Renal pelvis (tissue), 12 donors: ENCODE results near the gene PTPN5. TPM values are rescaled to one million over a fixed set of nuclear protein-coding genes. Genes with fewer than 3 reads are reported as not detected.
"Not testable (repeated sequence)": the region's sequence is repeated elsewhere in the genome, so short reads cannot be mapped to it uniquely, and the experiment has no call there.

Experiments used
- DNase-seq: peaks from one replicate; pipeline ENCODE4 v3.0.0-alpha.2; 2013
- long read RNA-seq, 16 experiments: transcript quantifications; one replicate each; lab custom pipeline, GENCODE V29; 2026
- polyA plus RNA-seq, 3 donors: library from polyadenylated mRNA; unstranded; fragments of 120-200 nt; gene quantifications; one replicate each; pipeline ENCODE4 v1.2.1, GENCODE V29; 2013; ENCODE audit not compliant: insufficient read length in 3 of 3

Gene PTPN5
- polyA plus RNA-seq, result 1 to 10 TPM in 1 of 3 donors, under 1 TPM in 2; 0.46 to 1.3 (median 0.58) TPM
- long read RNA-seq, donor 1, partial matches to known transcripts, result 0 of 2 reads
- long read RNA-seq, donor 1, other reads (novel, unspliced or antisense), result 0 of 2 reads
- long read RNA-seq, donor 2, result 0 reads
- long read RNA-seq, donor 3, result 0 reads
- long read RNA-seq, donor 4, result 0 reads
- long read RNA-seq, donor 5, result 0 reads
- long read RNA-seq, donor 6, result 0 reads
- long read RNA-seq, donor 7, result 0 reads
- long read RNA-seq, donor 8, result 0 reads
- long read RNA-seq, donor 9, result 0 reads
- long read RNA-seq, donor 10, result 0 reads
- long read RNA-seq, donor 11, result 0 reads
- long read RNA-seq, donor 12, result 0 reads
- long read RNA-seq, donor 13, partial matches to known transcripts, result 0 of 1 reads
- long read RNA-seq, donor 13, other reads (novel, unspliced or antisense), result 0 of 1 reads
- long read RNA-seq, donor 14, result 0 reads
- long read RNA-seq, donor 15, result 0 reads
- long read RNA-seq, donor 16, result 0 reads

DNA sequence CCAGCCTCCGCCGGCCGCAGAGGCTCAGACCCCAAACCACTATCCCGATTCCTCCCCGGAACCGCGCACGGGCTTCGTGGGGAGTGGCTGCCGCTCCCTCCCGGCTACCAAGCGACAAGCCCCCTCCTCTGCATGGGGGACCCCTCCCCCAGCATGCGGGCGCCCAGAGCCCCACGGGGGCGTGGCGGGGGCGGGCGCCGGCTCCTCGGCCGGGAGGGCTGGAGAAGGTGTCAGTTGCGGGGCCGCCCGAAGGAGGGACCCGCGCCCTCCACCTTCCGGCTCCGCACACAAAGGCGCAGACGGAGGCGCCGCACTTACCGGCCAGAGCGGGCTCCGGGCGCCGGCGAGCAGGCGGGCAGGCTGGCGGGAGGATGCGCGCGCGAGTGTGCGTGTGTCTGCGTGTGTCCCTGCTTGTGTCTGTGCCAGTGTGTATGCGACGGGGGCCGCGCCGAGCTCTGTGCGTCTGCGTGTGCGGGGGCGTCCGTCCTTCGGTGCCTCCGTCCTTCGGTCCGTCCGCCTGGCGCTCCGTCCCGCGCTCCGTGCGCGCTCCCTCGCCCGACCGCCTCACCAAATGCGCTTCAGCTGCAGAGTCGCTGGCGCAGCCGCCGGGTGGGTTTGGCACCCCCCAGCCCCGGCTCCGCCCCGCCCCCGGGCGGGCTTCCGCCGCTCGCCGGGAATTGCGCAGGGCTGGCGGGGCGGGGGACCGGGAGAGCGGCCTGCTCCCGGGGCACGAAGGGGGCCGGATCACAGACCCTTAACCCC is at the start of gene PTPN5:
Gene PTPN5 (minus strand): TSS at position 592 of the 762 bp plus-strand sequence. CDS start 19,840 bp downstream, outside the sequence.
- peak; percentile 20 for DNase-seq

DNA sequence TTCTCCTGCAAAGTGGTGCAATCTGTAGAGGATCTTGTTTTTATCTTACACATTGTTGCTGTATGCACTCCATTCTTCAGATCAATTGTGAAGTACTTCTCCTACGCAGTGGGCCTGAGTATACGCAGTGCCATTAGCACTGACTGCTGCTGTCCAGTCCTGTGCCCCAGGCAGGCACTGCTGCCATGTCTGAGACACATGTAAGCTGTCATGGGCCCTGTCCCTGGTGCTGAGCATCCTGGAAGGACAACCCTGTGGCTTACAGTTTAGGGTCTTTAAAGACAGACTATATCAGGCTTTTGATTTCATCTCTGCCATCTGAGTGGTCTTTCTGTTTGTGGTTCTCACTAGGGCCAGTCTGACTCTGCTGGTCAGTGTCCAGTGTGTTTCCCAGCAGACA is 44.8 kb upstream of the PTPN5 start:
- peak; percentile 16 for DNase-seq

DNA sequence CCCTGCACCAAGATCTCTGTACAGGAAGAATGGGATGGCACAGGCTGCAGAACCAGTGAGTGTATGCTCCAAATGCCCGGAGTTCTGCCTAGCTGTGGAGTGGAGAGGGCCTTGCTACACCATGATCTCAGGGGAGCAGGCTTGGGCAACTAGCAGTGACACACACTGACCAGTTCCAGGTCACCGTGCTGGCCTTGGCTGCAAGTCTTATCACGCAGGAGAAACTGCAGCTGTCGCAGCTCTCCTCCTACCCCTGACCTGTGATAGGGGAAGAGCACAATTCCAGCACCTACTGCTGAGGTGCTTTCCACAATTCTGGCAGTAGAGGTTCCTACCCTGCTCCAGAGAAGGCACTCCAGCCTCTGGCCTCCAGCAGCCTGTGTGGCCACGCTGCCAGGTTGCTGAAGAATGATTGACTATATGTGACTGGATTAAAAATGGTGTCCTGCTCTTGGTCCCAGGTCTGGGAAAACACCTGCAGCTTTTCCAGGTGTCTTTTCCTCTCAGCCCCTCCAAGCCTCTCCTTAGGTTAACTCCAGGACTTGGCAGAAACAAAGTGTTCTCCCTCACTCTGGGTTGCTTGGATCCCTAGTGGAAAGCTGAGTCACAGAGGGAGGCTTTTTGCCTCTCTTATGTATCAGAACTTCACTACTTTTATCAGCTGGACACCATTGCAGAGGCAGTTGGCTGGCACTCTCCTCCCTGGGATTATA is 43.3 kb upstream of the PTPN5 start:
- no peak for DNase-seq

DNA sequence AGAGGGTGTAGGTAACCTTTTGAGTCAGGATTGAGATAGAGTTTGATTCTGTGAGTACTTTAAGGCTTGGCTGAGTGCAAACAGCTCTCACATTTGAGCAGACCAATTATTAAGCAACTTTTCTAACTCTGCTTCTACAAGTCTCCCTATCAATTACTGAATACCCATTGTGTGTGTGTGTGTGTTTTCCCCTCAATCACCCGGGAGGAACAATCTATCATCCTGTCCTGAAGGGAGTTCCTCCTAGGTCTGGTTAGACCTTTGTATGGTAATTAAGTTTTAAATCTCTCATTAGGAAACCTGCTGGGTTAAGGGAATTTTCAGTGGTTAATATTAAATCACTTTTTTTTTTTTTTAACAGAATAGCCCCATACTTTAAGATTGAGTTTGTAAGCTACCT is 28.6 kb upstream of the PTPN5 start:
- not testable (repeated sequence) for DNase-seq

DNA sequence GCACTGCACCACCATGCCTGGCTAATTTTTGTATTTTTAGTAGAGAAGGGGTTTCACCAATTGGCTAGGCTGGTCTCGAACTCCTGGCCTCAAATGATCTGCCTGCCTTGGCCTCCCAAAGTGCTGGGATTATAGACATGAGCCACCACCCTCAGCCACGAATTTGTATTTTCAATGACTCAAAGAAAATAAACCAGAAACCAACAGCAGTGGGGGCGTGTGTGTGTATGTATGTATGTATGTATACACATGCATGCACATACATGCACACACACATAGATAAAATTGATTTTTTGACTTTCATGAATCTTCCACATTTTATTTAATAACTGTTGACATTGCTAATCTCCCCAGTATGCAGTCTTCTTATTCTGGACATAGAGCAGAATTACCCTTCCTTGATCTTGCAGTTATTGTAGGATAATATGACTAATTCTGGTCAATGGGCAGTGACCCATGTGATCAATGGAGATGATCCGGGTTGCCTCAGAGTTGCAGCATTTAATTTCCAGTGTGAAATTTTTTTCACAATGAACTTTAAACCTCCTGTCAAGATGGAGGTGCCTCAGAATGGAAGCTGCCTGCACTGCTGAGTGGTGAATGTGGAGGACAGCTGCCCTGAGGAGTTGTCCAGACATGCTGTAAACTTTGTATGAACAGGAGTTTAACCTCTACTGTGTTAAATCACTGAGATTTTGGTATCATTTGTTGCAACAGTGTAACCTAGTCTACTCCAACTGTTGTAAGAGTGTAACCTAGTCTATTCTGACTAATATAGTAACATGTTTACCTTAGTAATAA is 12.8 kb upstream of the PTPN5 start:
- no peak for DNase-seq

DNA sequence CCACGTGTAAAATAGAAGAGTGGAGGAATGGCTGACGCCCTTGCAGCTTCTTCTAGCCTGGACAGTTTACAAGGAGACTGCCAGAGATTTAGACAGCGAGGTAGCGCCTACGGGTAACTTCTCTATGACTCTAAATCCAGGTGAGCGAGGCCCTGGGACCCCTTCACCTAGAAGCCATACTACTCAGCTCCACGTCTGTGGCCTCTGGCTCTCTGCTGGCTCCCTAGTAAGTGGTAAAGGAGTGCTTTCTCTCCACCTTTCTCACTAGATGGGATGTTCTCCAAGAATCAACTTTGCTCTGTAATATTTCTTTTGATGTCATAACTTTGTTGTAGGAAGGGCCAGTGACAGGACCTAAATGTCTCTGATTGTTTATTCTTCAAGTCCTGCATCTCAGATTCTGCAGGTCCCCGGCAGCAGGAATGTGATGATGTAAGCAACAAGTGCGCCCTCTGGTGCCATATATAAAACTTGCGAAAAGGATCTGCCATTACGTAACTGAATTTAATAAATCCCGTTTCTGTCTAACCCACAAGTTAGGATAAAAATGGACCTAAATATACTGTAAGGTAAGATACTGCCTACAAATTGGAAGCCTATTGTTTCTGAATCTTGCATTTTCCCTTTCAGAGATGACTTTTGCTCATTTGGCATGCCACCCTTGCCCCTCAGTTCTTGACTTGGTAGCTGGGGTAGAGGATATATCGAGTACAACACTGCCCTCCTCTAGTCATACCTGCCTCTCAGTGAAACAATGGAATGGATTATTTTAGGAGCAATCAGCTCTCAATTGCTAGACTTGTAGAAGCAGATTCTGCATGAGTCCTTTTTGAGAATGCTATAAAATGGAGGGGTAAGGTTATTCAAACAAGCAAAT is 11.0 kb upstream of the PTPN5 start:
- DNase-seq, result peak; percentile 53

DNA sequence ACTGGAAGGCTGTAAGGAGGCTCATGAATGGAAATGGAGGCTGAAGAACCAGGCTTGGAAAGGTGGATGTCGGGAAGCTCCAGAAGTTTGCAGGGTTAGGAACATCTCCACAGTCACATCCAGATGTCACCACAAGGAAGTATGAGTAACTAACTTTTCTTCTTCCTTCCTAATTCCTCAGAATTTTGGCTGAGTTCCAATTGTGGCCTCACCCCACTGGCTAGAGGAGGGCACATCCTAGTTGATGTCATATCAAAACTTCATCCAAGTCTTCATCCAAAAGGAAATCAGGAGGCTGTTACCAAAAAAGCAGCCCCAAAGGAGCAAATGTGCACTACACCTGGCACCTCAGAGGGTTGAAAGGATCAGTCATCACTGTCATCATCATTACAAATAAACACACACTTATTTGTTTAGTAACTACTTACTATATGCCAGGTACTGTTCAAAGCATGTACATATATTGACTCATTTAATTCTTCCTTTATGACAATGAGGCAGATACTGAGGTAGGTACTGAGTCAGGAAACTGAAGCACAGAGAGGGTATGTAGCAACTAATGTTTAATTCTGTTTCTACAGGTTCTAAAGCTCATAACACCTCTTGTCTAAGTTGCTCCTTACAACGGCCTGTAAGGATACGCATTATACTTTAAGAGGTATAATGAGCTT is 7.3 kb upstream of the PTPN5 start:
- no peak for DNase-seq

DNA sequence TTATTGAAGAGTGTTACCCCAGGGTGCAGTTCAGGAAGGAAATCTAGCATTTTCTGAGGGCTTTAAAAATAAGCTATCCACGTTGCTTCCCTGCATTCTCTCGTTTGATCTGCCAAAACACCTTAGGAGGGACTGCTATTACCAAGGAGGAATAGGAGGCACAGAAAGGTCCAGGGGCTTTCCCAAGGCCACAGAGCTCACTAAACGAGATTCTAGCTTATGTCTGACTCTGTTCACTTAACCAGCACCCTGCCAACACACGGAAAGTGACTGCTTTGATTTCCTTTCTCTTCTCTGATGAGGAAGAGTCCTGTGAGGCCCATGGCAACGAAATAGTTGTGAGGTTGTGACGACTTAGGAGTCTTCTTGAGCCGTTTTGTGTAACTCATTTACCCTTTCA is 3.4 kb upstream of the PTPN5 start:
- no peak for DNase-seq

DNA sequence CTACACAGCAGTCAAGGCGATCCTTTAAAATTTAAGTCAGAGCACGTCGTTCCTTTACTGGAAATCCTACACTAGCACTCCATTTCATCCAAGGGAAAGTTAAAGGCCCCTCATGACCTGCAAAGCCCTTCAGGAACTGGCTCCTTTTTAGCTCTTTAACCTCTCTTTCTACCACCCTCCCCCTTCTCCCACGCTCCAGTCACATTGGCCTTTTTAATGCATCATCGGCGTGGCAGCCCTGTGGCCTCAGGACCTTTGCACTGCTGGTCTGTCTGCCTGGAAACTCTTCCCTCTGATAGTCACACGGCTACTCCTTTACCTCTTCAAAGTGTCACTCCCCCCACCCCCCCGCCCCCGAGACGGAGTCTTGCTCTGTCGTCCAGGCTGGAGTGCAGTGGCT is 1.2 kb upstream of the PTPN5 start:
- no peak for DNase-seq

DNA sequence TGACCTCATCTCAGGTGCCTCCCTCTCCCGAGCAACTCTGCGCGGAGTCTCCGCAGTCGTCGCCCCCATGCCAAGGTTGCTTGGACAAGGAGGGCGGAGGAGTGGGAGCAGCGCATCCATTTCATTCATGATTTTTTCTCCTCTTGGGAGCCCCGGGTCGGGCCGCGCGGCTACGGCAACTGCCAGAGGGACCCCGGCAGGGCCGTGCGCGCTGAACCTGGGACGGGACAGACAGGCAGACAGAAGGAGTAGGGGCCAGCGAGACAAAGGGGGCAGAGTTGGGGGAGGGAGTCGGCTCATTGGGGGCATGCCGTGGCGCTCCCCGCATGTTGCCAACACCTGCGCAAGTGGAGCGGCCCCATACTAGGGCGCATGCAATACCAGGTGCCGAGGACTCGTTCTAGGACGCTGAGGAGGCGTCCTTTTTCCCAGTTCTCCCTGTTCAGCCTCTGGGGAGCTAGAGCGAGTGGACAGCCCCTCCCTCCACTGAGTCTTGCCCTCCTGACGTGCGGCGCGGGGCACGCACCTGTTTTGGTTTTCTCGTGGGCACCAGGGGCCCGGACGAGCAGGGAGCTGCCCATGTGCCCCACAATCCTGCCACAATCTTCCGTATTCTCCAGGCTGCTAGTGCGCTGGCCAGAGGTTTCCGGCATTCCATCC is 501 bp upstream of the PTPN5 start:
- peak; percentile 9 for DNase-seq

DNA sequence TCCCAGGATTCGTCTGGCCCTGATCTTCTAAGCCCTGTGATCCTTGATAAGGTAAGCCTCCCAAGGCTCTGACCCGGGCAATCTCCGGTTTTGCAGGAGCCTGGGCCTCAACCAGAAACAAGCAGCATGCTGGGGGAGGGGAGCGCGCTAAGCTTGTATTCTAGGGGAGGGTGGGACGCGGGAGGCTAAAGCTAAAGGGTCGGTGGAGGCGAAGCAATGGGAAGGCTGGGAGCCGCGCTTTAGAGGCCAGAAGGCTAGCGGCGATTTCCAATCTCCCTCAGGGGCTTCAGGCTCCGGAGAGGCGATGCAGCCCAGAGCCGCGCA is 753 bp downstream of the PTPN5 start:
- no peak for DNase-seq

DNA sequence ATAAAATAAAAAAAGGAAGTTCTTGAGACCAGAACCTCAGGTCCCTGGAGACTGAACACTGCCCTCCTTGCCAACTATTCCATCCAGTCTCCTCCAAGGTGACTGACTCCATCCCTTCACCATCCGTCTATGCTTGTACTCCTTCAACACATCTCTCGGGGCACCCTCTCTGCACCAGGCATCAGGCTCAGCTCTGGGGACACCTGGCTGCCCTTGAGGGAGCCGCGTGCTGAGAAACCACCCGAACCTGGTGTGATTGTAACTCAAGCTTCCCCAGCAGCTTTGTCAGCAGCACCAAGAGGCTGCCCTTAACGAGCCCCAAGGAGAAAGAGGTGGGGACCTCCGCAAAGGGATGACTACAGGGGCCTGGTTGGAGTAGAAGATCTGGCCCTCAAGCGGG is 1.7 kb downstream of the PTPN5 start:
- no peak for DNase-seq

DNA sequence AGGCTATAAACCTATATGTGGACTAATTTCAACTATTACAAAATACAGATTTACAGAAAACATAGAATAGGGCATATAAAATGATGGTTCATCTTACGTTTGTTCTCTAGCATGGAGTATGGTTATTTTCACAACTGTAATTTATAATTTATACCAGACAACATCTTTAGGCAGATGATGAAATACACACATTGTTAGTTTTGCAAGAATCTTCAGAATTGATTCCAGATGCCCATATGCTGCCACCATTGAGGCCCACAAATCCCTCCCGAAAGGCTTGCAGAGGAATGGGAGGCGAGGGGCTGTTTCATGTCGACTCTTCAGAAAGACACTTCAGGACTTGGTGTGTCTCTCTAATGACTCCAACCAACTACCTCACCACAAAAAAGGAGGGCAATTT is 6.2 kb downstream of the PTPN5 start:
- DNase-seq, result no peak

DNA sequence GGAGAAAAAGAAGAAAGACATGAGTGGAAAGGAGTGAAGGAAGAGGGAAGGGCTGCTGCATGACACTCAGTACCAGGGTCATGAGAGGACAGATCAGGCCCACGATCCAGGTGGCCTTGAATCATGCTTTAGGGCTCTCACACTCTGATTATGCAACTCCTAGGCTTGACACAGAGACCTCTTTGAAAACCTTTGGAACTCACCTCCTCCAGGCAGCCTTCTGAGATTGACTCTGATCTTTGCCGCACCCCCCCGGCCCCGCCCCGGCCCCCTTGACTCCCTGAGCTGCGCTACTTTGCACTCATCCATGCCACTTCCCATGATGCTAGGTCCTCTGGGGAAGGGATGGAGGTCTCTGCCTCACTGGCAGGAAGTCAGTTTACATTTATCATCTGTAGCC is 10.7 kb downstream of the PTPN5 start:
- DNase-seq, result no peak

DNA sequence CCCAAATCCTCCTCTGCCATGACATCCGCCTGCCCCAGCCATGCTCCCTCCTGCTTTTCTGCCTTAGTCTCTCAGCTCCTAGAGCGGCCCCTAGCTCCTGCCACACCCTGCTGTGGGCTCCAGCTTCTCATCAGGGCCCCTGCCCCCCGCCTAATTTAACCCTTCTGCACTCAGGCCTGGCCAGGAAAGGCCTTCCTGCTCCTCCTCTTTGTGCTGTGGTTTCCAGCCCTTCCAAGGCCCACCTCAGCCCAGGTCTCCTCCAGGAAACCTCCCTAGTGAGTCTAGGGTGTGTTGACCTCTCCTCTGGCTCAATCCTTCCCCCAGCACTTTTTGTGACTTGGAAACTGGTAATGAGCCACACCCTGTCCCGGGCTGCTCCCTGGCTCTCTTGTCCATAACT is 11.3 kb downstream of the PTPN5 start:
- no peak for DNase-seq

DNA sequence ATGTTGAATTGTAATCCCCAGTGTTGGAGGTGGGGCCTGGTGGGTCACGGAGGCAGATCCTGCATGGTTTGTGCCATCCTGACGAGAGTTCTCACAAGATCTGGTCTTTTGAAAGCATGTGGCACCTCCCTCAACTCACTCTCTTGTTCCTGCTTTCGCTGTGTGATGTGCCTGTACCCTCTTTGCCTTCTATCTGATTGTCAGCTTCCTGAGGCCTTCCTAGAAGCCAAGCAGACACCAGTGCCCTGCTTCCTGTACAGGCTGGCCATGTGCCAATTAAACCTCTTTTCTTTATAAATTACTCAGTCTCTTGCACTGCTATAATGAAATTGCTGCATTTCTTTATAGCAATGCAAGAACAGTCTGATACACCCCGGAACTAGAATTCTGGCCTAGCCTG is 13.1 kb downstream of the PTPN5 start:
- no peak for DNase-seq

DNA sequence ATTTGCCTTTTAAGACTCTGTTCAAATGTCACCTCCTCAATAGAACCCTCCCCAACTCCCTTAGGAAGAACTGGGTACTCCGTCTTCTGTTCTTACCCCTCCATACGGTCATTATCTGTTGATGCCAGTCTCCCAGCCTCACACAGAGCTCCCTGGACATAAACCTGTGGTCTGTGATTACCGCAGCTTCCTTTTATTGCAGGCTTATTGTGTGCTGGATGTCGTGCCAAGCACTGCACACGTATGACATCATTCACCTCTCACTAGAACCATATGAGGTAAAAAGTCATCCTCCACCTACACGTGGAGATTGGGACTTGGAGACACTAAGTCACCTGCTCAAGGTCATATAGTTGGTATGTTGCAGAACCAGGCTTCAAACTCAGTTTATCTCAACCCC is 15.3 kb downstream of the PTPN5 start:
- no peak for DNase-seq

DNA sequence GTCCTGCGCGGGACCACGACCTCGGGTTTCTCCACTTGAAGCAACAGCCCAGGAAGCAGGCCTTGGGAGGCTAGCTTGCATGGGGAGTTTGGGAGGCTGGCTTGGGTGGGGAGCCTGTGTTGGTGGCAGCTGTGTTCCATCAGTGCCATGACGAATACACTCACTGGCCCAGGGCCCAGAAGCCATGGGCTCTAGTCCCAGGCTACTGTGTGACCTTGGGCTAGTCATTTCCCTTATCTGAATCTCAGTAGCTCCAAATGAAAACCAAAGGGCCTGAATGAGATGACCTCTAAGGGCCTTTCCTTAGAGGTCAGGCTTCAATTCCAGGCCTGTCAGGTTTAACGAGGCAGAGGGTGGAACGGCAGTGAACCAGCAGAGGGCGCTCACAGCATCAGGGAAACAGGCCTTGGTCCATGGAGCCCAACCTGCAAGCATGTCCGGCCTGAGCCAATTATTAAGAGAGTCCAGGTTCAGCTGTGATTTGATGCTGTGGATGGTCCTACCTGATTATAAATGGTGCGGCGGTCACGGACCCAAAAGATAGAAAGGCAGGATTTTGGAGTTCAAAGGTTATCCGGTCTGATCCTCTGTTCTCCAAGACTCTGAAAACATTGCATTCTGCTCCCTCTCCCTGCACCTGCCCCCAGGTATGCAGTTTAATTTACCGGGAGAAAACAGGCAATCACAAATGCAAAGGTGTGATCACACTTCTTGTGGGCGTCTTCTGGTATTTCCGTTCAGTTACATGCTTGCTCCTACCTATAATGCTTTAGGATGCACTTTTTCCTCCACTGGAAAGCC is 15.9 kb downstream of the PTPN5 start:
- DNase-seq, result no peak

DNA sequence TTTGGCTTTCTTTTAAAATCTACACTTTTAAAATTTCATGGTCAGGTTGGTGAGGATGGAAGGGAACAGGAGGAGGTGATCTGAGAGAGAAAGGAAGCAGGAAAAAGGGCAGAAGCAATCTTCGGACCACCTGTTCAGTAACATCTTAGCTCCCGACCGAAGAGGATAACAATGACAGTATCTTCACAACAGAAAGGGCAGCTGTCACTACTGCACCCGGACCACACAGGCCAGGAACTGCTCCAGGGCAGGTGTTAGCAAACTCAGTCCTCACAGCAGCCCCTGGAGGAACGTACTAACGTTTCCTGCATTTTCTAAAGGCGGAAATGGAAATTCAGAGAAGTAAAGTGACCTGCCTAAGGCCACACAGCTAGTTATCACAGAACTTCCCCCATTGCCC is 16.8 kb downstream of the PTPN5 start:
- no peak for DNase-seq
